SU-DHL-6 (cell line): ENCODE results near the gene TLR9.

Source experiments
- EZH2phosphoT487 ChIP-seq: fragments of 200-600 bp; sonication (generic), shearing (Covaris generic); conservative IDR thresholded peaks from 2 replicates; pipeline ENCODE4 v1.6.1; 2018; ENCODE audit warnings: mild to moderate bottlenecking, antibody characterized with exemption, low read length, moderate library complexity, mixed read lengths
- TF ChIP-seq, protein P1 (sequence below): fragments of 200-600 bp; sonication (generic); IDR thresholded peaks from one replicate; pipeline ENCODE4 v1.5.1; 2017; ENCODE audit warnings: antibody characterized with exemption, mild to moderate bottlenecking, low read length, moderate library complexity; ENCODE audit not compliant: insufficient read depth, poor library complexity, severe bottlenecking

DNA sequence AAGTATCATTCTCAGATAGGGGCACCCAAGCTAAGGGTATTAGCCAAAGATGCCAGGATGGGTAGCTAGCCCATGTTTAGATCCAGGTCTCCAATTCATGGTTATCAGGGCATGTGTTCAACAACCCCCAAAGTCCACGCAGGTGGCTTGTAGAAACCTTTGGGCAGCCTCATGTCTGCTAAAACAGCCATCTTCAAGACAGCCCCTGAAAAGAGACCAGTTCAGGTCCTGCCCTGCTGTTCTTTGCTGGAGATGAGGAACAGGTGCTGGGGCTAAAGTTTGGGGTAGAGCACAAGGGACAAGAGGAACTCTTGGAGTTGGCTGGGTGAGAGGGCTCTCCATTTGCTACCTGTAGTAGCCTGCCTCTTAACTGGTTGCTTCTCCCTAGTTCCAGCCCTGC, 24.7 kb upstream of the TLR9 start:
- no peak for TF ChIP-seq EZH2phosphoT487
- TF ChIP-seq, protein P1, sequence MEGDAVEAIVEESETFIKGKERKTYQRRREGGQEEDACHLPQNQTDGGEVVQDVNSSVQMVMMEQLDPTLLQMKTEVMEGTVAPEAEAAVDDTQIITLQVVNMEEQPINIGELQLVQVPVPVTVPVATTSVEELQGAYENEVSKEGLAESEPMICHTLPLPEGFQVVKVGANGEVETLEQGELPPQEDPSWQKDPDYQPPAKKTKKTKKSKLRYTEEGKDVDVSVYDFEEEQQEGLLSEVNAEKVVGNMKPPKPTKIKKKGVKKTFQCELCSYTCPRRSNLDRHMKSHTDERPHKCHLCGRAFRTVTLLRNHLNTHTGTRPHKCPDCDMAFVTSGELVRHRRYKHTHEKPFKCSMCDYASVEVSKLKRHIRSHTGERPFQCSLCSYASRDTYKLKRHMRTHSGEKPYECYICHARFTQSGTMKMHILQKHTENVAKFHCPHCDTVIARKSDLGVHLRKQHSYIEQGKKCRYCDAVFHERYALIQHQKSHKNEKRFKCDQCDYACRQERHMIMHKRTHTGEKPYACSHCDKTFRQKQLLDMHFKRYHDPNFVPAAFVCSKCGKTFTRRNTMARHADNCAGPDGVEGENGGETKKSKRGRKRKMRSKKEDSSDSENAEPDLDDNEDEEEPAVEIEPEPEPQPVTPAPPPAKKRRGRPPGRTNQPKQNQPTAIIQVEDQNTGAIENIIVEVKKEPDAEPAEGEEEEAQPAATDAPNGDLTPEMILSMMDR = no peak
